Measurements from ENCODE around the gene CYP4A11. TPM values are rescaled to one million over a fixed set of nuclear protein-coding genes. Genes with fewer than 3 reads are reported as not detected.
"Not testable (repeated sequence)": the region's sequence is repeated elsewhere in the genome, so short reads cannot be mapped to it uniquely, and the experiment has no call there.

CYP4A11 gene
- total RNA-seq, 1 donor from 2014 or later = not detected

DNA sequence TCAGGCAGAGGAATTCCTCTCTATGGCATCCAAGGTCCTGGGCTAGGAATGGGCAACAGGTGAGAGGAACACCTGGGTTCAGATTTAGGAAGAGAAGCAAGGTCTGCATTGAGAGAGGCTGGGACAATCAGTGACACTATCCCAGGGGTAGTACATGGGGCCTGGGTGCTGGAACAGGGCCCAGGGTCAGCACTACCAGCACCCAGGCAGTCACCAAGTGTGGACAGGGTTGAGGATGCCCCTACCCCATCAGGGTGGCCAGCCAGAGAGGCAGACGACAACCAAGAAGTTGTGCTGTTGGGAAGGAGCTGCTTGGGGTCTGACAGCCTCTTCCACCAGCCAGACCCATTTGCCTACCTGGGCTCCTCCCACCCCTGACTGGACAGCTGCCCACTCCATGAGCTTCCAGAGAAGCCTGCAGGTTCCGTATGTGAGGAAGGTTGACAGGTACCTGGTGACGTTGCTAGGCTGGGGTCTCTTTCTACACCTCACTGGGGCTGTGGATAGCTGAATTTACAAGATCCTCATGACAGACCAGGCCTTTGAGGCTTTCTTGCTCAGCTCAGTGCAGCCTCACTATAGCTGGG, 13.9 kb downstream of the CYP4A11 start:
- DNase-seq = no peak

DNA sequence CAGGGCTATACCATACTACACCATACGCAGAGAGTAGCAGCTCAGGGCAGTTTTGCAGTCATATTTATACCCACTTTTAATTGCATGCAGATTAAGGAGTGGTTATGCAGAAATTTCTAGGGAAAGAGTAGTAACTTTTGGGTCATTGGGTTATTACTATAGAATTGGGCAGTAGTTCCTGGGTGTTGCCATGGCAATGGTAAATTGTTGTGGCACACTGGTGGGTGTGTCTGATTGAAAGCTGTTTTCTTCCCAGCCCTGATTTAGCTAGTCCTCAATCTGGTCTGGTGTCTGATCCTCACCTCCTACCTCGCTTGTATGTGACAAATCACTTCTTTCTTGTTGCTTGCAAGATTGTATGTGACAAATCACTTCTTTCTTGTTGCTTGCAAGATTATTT, 30.5 kb downstream of the CYP4A11 start:
- no peak for DNase-seq

DNA sequence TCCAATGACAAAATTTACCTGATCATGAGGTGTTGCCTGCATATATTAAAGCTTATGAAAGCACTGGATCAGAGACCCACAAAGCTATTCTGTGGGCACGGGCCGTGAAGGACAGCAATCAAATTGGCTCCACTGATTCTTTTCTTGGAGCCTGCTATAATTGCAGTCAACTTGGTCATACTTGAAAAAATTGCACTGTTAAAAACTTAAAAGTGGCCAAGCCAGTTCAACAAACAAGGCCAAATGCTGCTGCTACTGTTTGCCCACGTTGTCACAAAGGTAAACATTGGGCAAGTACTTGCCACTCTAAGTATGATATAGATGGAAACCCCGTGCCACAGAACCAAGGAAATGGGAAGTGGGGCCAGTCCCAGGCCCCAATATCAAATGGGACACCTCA, 37.8 kb downstream of the CYP4A11 start:
- no peak for DNase-seq

DNA sequence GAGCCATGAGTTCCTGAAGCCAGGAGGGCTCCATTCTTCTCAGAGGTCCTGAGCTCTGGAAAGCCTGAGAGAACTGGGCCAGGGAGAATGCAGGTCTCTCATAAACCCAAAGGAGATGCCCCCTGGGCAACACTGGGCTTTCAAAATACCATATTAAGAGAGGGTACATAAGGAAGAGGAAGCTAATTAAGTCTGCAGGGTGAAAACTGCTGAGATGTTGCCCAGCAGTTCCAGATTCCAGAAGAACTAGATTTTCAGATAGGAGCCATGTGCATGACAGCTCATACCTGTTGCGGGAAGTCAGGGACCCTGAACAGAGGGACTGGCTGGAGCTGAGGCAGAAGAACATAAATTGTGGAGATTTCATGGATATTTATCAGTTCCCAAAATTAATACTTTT, 40.9 kb downstream of the CYP4A11 start:
- no peak for DNase-seq

DNA sequence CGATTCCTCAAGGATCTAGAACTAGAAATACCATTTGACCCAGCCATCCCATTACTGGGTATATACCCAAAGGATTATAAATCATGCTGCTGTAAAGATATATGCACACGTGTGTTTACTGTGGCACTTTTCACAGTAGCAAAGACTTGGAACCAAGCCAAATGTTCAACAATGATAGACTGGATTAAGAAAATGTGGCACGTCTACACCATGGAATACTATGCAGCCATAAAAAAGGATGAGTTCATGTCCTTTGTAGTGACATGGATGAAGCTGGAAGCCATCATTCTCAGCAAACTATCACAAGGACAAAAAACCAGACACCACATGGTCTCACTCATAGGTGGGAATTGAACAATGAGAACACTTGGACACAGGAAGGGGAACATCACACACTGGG, 59.6 kb downstream of the CYP4A11 start:
- DNase-seq = not testable (repeated sequence)

Small RNA genes within 50 kb of the gene (small RNA-seq; reads per million reads assigned to genes)
- not detected for gene CYP4A26P (ENCODE audit: low replicate concordance)

Other genes starting within 250 kb of the CYP4A11 start
- 89.8 TPM for gene EFCAB14, start 222.4 kb downstream of the CYP4A11 start, total RNA-seq
- 0.72 TPM for gene CYP4B1, start 142.4 kb downstream of the CYP4A11 start, total RNA-seq
- 3.0 TPM for gene CYP4X1, start 82.2 kb upstream of the CYP4A11 start, total RNA-seq
- not detected for gene CYP4Z1, start 125.8 kb upstream of the CYP4A11 start, total RNA-seq
- gene CYP4A22, start 196.0 kb upstream of the CYP4A11 start, total RNA-seq = not detected
- 2.1 TPM for gene PDZK1IP1, start 248.6 kb upstream of the CYP4A11 start, total RNA-seq

Measured in tongue (tissue), 3 donors.